ENCODE results near the gene LYL1. TPM values are rescaled to one million over a fixed set of nuclear protein-coding genes. Genes with fewer than 3 reads are reported as not detected.

The LYL1 gene
- total and polyA plus RNA-seq, 9 of the 15 experiments (the other 6 are each of a cell fraction or from before 2014, with no cell fraction given): 1.3 to 266 (median 34.0) TPM

DNA sequence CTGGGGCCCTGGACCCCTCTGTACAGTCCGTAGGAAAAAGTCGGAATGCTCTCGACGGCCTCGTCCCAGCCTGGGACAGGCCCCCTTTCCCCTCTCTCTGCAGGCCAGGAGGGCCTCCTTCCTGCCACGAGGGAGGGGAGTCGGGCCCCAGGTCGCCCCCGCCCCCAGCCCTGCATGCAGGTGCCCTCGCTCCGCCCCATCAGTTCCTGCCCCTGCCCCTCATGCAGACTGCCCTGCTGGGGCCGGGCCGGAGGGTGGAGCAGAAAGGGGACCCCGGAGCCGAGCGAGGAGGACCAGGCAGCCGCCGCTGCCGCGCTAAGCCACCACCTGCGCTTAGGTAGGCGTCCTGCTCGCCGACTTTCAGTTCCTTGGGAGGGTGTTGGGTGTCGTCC lies 7.3 kb downstream of the LYL1 start:
- FAIRE-seq (no peak), ATAC-seq (no peak), DNase-seq (ENCODE audit: extremely low read depth in 1 of 4, low spot score in 3 of 4) (no peak)
- Histone ChIP-seq H3K4me2 (ENCODE audit: insufficient read depth, low read length) (no peak overlapping the region), H2AFZ (ENCODE audit: low read depth, low read length) (no peak overlapping the region), H3K9me3 (replicated peaks; ENCODE audit: control insufficient read depth, insufficient read depth, low read depth, low read length) (no peaks in the 10 kb centered on the region), H3K4me1 (replicated peaks in 1 of 2; ENCODE audit: control insufficient read depth in 2 of 2, insufficient read depth in 2 of 2, low read length in 2 of 2) (peaks cover 36 to 92% of the 10 kb centered on the region in 2 experiments), H3K79me2 (ENCODE audit: control insufficient read depth, insufficient read depth, low read length) (peaks cover 26% of the 10 kb centered on the region), H4K20me1 (replicated peaks; ENCODE audit: control insufficient read depth, insufficient read depth, low read length) (no peaks in the 10 kb centered on the region), H3K9me1 (ENCODE audit: control insufficient read depth, insufficient read depth, low read length) (no peaks in the 10 kb centered on the region), H3K4me3 (no peak overlapping the region), H3K36me3 (ENCODE audit: control insufficient read depth, insufficient read depth, low read length) (peaks cover 22% of the 10 kb centered on the region), H3K9ac (ENCODE audit: insufficient read depth in 1 of 2, low read depth in 2 of 2, low read length in 2 of 2) (peak overlapping the region in 1 of 2 experiments; percentile 77; a peak in 2 of 4 replicates), H3K27me3 (ENCODE audit: control insufficient read depth in 2 of 2, insufficient read depth in 2 of 2, low read length in 2 of 2) (no peaks in the 10 kb centered on the region), H3K27ac (ENCODE audit: extremely low read depth, low read depth, low read length) (peak overlapping the region; percentile 98; the same call in 2 of the 3 replicates)
- whole genome bisulfite sequencing (ENCODE audit: insufficient coverage, low coverage, missing lambda C conversion rate): 64% methylated on average over 12 of the region's 25 CpGs
- ChIA-PET CTCF (ENCODE audit: low intra/inter-chr PET ratio) (interaction anchor here (0.7 to 4.7 kb wide), 4 partner anchors 112 to 715 kb away, joined by 3 to 59 read pairs (median 28); no protein-coding TSS in a partner anchor), POLR2A (interaction anchor here (0.6 to 2.8 kb wide), 8 partner anchors 9 to 149 kb away, joined by 3 to 17 read pairs (median 4); partner anchors contain the start of genes NACC1 and RAD23A)
- BruUV-seq (replicated peaks): no TSS peak
- in situ Hi-C loops (cut with MboI): no loop called here
- TF ChIP-seq, protein P1, sequence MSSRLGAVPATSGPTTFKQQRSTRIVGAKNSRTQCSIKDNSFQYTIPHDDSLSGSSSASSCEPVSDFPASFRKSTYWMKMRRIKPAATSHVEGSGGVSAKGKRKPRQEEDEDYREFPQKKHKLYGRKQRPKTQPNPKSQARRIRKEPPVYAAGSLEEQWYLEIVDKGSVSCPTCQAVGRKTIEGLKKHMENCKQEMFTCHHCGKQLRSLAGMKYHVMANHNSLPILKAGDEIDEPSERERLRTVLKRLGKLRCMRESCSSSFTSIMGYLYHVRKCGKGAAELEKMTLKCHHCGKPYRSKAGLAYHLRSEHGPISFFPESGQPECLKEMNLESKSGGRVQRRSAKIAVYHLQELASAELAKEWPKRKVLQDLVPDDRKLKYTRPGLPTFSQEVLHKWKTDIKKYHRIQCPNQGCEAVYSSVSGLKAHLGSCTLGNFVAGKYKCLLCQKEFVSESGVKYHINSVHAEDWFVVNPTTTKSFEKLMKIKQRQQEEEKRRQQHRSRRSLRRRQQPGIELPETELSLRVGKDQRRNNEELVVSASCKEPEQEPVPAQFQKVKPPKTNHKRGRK (tag; IDR thresholded peaks at IDR 0.05): no peak
- peak; percentile 84 for TF ChIP-seq POLR2G (IDR thresholded peaks at IDR 0.05; ENCODE audit: low read depth, low read length)
- TF ChIP-seq ZNF696 (CRISPR knock-in tag; conservative IDR thresholded peaks at IDR 0.05): no peak
- TF ChIP-seq SP1 (CRISPR knock-in tag; IDR thresholded peaks at IDR 0.05): 0 out of 2 replicates have a peak, but pooled peaks have one; percentile 28
- no peak for TF ChIP-seq XRCC4 (IDR thresholded peaks at IDR 0.05; ENCODE audit: extremely low read depth, insufficient read depth, insufficient read length)
- peak; percentile 91 for TF ChIP-seq RBM22 (IDR thresholded peaks at IDR 0.05; ENCODE audit: low read depth, low read length, poor library complexity, severe bottlenecking)
- TF ChIP-seq SAFB (IDR thresholded peaks at IDR 0.05; ENCODE audit: borderline replicate concordance, low read depth, low read length): no peak
- TF ChIP-seq RBFOX2 (IDR thresholded peaks at IDR 0.05; ENCODE audit: low read depth, low read length): peak; percentile 17; the same call in 1 of the 2 replicates
- TF ChIP-seq ZNF561 (CRISPR knock-in tag; conservative IDR thresholded peaks at IDR 0.05): no peak
- no peak for TF ChIP-seq RCOR1 (IDR thresholded peaks at IDR 0.05; ENCODE audit: borderline replicate concordance in 1 of 2, low read depth in 2 of 2, low read length in 2 of 2)
- TF ChIP-seq, protein P2, sequence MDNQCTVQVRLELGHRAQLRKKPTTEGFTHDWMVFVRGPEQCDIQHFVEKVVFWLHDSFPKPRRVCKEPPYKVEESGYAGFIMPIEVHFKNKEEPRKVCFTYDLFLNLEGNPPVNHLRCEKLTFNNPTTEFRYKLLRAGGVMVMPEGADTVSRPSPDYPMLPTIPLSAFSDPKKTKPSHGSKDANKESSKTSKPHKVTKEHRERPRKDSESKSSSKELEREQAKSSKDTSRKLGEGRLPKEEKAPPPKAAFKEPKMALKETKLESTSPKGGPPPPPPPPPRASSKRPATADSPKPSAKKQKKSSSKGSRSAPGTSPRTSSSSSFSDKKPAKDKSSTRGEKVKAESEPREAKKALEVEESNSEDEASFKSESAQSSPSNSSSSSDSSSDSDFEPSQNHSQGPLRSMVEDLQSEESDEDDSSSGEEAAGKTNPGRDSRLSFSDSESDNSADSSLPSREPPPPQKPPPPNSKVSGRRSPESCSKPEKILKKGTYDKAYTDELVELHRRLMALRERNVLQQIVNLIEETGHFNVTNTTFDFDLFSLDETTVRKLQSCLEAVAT (IDR thresholded peaks at IDR 0.05): peak in 1 of 2 experiments; percentile 35; a peak in 1 of 4 replicates
- TF ChIP-seq ZNF77 (CRISPR knock-in tag; IDR thresholded peaks at IDR 0.05): no peak
- TF ChIP-seq E2F4 (CRISPR knock-in tag; IDR thresholded peaks at IDR 0.05; ENCODE audit: low read depth): no peak
- TF ChIP-seq RB1 (IDR thresholded peaks at IDR 0.05; ENCODE audit: low read depth): 0 out of 2 replicates have a peak, but pooled peaks have one; percentile 8
- no peak for TF ChIP-seq ZNF217 (CRISPR knock-in tag; IDR thresholded peaks at IDR 0.05)
- intact Hi-C loops (cut with micrococcal nuclease): no loop called here

Measured in K562 (cell line).